GM13977 (cell line): Measurements from ENCODE around the gene NTRK3.

ENCODE experiments used
- DNase-seq: peaks from one replicate; pipeline ENCODE4 v3.0.0; 2012; ENCODE audit warnings: low spot score
- in situ Hi-C: fragments of 300-500 bp; cut with MboI; formaldehyde crosslinking; loops from one replicate; pipeline ENCODE4 v1.12.0; 2022; ENCODE audit warnings: low sequenced_read_pairs, low pct_unique_long_range_greater_than_20kb, mixed read lengths, inconsistent platforms; ENCODE audit not compliant: unreplicated experiment
- TF ChIP-seq, protein P1 (sequence below): IDR thresholded peaks from 2 replicates; pipeline ENCODE4 v1.5.1; 2012; ENCODE audit warnings: mild to moderate bottlenecking, control low read depth; ENCODE audit not compliant: insufficient read depth; ENCODE audit errors: extremely low read depth, missing control alignments

The NTRK3 gene

GRCh38 chr15:88104357-88104756 is 152.2 kb downstream of the NTRK3 start:
- no peak for DNase-seq
- TF ChIP-seq, protein P1, sequence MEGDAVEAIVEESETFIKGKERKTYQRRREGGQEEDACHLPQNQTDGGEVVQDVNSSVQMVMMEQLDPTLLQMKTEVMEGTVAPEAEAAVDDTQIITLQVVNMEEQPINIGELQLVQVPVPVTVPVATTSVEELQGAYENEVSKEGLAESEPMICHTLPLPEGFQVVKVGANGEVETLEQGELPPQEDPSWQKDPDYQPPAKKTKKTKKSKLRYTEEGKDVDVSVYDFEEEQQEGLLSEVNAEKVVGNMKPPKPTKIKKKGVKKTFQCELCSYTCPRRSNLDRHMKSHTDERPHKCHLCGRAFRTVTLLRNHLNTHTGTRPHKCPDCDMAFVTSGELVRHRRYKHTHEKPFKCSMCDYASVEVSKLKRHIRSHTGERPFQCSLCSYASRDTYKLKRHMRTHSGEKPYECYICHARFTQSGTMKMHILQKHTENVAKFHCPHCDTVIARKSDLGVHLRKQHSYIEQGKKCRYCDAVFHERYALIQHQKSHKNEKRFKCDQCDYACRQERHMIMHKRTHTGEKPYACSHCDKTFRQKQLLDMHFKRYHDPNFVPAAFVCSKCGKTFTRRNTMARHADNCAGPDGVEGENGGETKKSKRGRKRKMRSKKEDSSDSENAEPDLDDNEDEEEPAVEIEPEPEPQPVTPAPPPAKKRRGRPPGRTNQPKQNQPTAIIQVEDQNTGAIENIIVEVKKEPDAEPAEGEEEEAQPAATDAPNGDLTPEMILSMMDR, result no peak
- in situ Hi-C loops, result no loop called here

DNA sequence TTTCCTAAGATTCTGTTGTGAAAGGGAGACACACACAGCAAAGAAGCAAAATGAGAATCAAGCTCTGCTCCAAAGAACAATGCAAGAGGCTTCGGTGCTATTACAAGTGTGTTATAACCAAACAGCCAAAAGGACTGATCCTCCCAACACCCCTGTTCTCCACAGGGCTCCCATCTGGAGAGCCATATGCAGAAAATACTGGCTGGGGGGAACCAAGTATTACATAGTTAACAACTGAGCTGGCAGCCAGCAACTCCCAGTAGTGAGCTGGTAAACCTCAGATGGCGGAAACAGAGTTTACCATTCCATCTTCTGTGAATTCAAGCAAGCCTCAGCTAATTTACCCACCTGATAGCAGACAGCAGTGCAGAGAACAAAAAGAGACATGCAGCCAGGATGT is 156.4 kb downstream of the NTRK3 start:
- no peak for DNase-seq
- in situ Hi-C loops, result no loop called here
- TF ChIP-seq, protein P1, result no peak

GRCh38 chr15:88098361-88098760 is 158.2 kb downstream of the NTRK3 start:
- TF ChIP-seq, protein P1, result no peak
- no peak for DNase-seq
- in situ Hi-C loops, result no loop called here

DNA sequence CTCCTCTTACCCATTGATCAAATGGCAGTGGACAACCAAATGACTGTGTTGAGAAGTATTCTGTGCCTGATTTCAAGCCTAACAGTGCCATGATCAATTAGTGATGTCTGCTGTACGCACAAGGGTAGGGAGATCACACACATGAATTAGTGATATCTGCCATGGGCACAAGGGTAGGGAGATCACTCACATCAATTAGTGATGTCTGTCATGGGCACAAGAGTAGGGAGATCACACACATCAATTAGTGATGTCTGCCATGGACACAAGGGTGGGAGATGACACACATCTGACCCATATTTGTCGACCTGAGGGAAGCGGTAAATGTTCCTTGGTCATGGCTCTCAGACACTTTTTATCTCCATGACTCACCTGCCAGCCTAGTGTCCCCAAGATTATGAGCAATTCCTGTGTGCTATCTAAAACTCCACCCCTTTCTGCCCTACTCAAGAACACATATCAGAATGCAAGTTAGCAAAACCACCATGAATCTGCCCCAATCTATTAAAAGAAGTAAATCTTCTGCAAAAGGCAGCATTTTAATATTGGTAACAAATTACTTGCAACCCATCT is 165.0 kb downstream of the NTRK3 start:
- in situ Hi-C loops, result no loop called here
- TF ChIP-seq, protein P1, result no peak
- no peak for DNase-seq

- TF ChIP-seq, protein P1, result no peak
- DNase-seq, result no peak
- in situ Hi-C loops, result no loop called here
These were observed 166.0 kb downstream of the NTRK3 start for GRCh38 chr15:88090481-88091011.

GRCh38 chr15:88089731-88090130 is 166.8 kb downstream of the NTRK3 start:
- TF ChIP-seq, protein P1, result no peak
- in situ Hi-C loops, result no loop called here
- DNase-seq, result no peak
